ENCODE data around the gene AFAP1. TPM values are rescaled to one million over a fixed set of nuclear protein-coding genes. Genes with fewer than 3 reads are reported as not detected.

AFAP1 gene
- total RNA-seq, 1 experiment from 2014 or later = 23.6 TPM

GRCh38 chr4:7841071-7841470, 98.6 kb downstream of the AFAP1 start:
- ATAC-seq (no peak), DNase-seq (ENCODE audit: low spot score) (no peak)
- Mint-ChIP-seq H3K36me3 (peaks cover 18% of the 10 kb centered on the region), H3K27ac (no peak overlapping the region; the same call in 1 of the 2 replicates), H3K4me1 (peaks cover 33% of the 10 kb centered on the region), H3K4me3 (no peak overlapping the region), H3K9me3 (no peaks in the 10 kb centered on the region), H3K27me3 (ENCODE audit: low read depth) (no peaks in the 10 kb centered on the region)
- POLR2A ChIA-PET = interaction anchor here (0.6 to 1.1 kb wide), 2 partner anchors 143 to 286 kb away, joined by 4 to 5 read pairs; no protein-coding TSS in a partner anchor
- CTCF ChIA-PET = interaction anchor here (0.5 to 2.7 kb wide), 4 partner anchors 9 to 236 kb away, joined by 3 to 20 read pairs (median 6); no protein-coding TSS in a partner anchor
- TF ChIP-seq OVOL2 (CRISPR knock-in tag; IDR thresholded peaks at IDR 0.05; ENCODE audit: borderline replicate concordance) (no peak), E2F1 (CRISPR knock-in tag; IDR thresholded peaks at IDR 0.05) (no peak), PREB (CRISPR knock-in tag; IDR thresholded peaks at IDR 0.05; ENCODE audit: borderline replicate concordance) (no peak), NFE2L1 (CRISPR knock-in tag; IDR thresholded peaks at IDR 0.05) (no peak), ERG (CRISPR knock-in tag; IDR thresholded peaks at IDR 0.05) (no peak), ZBTB43 (CRISPR knock-in tag; IDR thresholded peaks at IDR 0.05) (no peak), FOXJ3 (CRISPR knock-in tag; IDR thresholded peaks at IDR 0.05; ENCODE audit: borderline replicate concordance) (no peak), TP53 (CRISPR knock-in tag; IDR thresholded peaks at IDR 0.05) (no peak), NR3C1 (CRISPR knock-in tag; conservative IDR thresholded peaks at IDR 0.05; ENCODE audit: low read depth) (no peak), ATF1 (CRISPR knock-in tag; IDR thresholded peaks at IDR 0.05) (no peak), SOX15 (CRISPR knock-in tag; IDR thresholded peaks at IDR 0.05) (no peak), ZBTB21 (CRISPR knock-in tag; IDR thresholded peaks at IDR 0.05; ENCODE audit: borderline replicate concordance) (no peak), AFF4 (CRISPR knock-in tag; IDR thresholded peaks at IDR 0.05; ENCODE audit: borderline replicate concordance) (no peak), TEAD1 (CRISPR knock-in tag; IDR thresholded peaks at IDR 0.05) (no peak), PRRX2 (CRISPR knock-in tag; IDR thresholded peaks at IDR 0.05) (no peak), IRF1 (CRISPR knock-in tag; IDR thresholded peaks at IDR 0.05) (no peak), GRHL2 (CRISPR knock-in tag; IDR thresholded peaks at IDR 0.05; ENCODE audit: insufficient replicate concordance, severe bottlenecking) (no peak)
